Muscle layer of colon (tissue), 2 donors: ENCODE data around the gene RAD51B.
"Not testable (repeated sequence)": the region's sequence is repeated elsewhere in the genome, so short reads cannot be mapped to it uniquely, and the experiment has no call there.

Experiments
- H3K27ac ChIP-seq: one replicate; pipeline ENCODE4 v1.7.0; 2013; ENCODE audit warnings: low read depth, mild to moderate bottlenecking, low read length, moderate library complexity
- H3K27me3 ChIP-seq, 2 donors: one replicate each; pipeline ENCODE4 v1.7.0; 2013; ENCODE audit warnings: low read length in 2 of 2, mild to moderate bottlenecking in 2 of 2; ENCODE audit not compliant: insufficient read depth in 2 of 2, control insufficient read depth in 1 of 2
- H3K36me3 ChIP-seq: one replicate; pipeline ENCODE4 v1.7.0; 2013; ENCODE audit warnings: mild to moderate bottlenecking, low read length; ENCODE audit not compliant: insufficient read depth
- H3K4me1 ChIP-seq: one replicate; pipeline ENCODE4 v1.7.0; 2013; ENCODE audit warnings: mild to moderate bottlenecking, low read length; ENCODE audit not compliant: insufficient read depth
- H3K4me3 ChIP-seq, 2 donors: one replicate each; pipeline ENCODE4 v1.7.0; 2013; ENCODE audit warnings: low read length in 2 of 2, low read depth in 1 of 2, mild to moderate bottlenecking in 1 of 2, moderate library complexity in 1 of 2
- H3K9ac ChIP-seq: one replicate; pipeline ENCODE4 v1.7.0; 2013; ENCODE audit warnings: low read length
- H3K9me3 ChIP-seq: one replicate; pipeline ENCODE4 v1.7.0; 2013; ENCODE audit warnings: mild to moderate bottlenecking, low read length
- donor health status: abdominal sarcoma.
- donor health status: Adenocarcinoma of cecum.

The RAD51B gene

GRCh38 chr14:67957946-67958345 is 138.4 kb downstream of the RAD51B start:
- no peak overlapping the region for H3K27ac ChIP-seq
- no peaks in the 10 kb centered on the region for H3K27me3 ChIP-seq
- H3K4me1 ChIP-seq: peaks cover 13% of the 10 kb centered on the region
- H3K4me3 ChIP-seq: no peak overlapping the region
- H3K9me3 ChIP-seq: no peaks in the 10 kb centered on the region
- H3K9ac ChIP-seq: no peak overlapping the region
- no peaks in the 10 kb centered on the region for H3K36me3 ChIP-seq

GRCh38 chr14:67961676-67962075 is 142.1 kb downstream of the RAD51B start:
- Histone ChIP-seq H3K9me3 (no peaks in the 10 kb centered on the region), H3K4me1 (peaks cover 36% of the 10 kb centered on the region), H3K36me3 (no peaks in the 10 kb centered on the region), H3K27me3 (no peaks in the 10 kb centered on the region), H3K27ac (no peak overlapping the region), H3K9ac (no peak overlapping the region), H3K4me3 (no peak overlapping the region)

DNA sequence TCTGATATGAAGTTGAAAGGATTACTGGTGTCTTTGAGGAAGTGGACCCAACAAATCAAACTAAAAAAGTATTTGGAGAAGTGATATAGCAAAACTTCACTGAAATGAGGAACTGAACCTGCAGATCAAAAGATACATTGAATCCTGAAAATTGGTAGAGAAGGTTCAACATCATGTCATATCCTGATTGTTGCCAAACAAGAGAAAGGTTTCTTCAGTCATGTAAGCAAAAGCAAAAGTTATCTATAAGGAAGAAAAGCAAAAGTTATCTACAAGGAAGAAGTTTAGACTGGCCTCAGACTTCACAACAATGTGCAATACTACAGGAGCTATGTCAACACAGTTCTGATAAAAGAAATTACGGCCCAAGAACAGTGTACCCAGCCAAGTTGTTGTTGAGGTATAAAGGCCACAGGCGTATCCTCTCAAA is 142.7 kb downstream of the RAD51B start:
- no peaks in the 10 kb centered on the region for H3K27me3 ChIP-seq
- H3K36me3 ChIP-seq: no peaks in the 10 kb centered on the region
- no peak overlapping the region for H3K4me3 ChIP-seq
- no peak overlapping the region for H3K9ac ChIP-seq
- H3K9me3 ChIP-seq: no peaks in the 10 kb centered on the region
- no peak overlapping the region for H3K27ac ChIP-seq
- peaks cover 36% of the 10 kb centered on the region for H3K4me1 ChIP-seq

- Histone ChIP-seq H3K36me3 (no peaks in the 10 kb centered on the region), H3K4me1 (peaks cover 29% of the 10 kb centered on the region), H3K27ac (peak overlapping the region; percentile 81), H3K27me3 (no peaks in the 10 kb centered on the region), H3K9me3 (no peaks in the 10 kb centered on the region), H3K9ac (no peak overlapping the region), H3K4me3 (no peak overlapping the region)
These were observed 144.0 kb downstream of the RAD51B start for GRCh38 chr14:67963545-67963944.

DNA sequence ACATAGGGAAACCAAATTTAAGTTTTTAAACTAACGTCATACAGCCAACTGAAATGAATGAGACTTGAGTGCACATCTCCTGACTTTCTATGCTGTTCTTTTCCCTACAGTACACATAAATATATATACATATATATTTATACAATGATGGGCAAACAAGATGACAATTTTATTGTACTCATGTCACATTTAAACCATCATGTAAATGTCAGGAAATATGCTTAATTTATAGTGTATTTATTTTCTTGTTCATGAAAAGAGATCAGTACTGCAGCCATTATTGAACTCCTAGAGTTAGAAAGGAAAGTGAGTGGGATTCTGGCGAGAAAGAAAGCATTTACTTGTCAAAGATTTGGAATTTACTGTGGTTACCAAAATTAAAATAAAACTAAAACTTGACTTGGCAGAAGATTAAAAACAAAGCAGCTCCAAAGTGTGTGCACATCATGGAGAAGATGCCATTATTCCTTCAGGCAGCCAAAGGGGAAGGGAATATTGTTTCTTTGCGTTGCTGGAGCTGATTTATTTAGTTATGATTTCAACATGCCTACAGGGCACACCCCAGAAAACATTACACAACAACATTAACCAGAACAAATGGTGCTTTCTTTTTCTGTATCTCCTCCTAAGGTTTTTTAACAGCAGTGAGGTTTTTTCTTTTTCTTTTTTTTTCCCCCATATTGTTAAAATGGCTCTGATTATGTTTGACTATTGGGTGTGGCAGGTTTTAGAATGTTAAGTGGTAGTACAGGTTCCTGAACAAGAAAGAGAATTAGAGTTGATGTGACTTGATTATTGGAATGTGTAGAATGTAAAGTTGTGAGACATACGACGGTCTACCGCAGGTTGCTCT is 144.6 kb downstream of the RAD51B start:
- H3K4me3 ChIP-seq: peak overlapping the region in 1 of 2 donors; percentile 15
- no peaks in the 10 kb centered on the region for H3K36me3 ChIP-seq
- H3K27me3 ChIP-seq: no peaks in the 10 kb centered on the region
- peaks cover 28% of the 10 kb centered on the region for H3K4me1 ChIP-seq
- H3K27ac ChIP-seq: peak overlapping the region; percentile 81
- H3K9ac ChIP-seq: no peak overlapping the region
- no peaks in the 10 kb centered on the region for H3K9me3 ChIP-seq

DNA sequence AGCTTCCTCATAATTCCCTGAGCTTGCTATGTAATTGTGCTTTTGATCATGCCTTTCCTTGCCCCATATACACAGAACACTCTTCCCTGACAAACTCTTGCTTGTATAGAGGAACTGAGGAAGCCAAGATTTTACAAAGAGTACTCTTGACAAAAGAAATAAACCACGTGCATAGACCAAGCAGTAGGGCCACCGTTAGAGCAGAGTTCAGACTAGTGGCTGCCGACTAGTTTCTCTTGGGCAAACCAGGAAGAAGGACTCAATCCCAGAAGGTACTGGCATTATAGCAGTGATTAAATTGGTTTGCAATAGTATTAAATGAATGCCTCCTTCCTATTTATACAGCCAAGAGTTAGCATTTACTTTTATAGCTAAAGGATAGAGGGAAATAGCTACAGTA is 146.1 kb downstream of the RAD51B start:
- peak overlapping the region; percentile 64 for H3K27ac ChIP-seq
- H3K9me3 ChIP-seq: no peaks in the 10 kb centered on the region
- H3K4me1 ChIP-seq: peaks cover 36% of the 10 kb centered on the region
- no peak overlapping the region for H3K9ac ChIP-seq
- no peak overlapping the region for H3K4me3 ChIP-seq
- H3K27me3 ChIP-seq: no peaks in the 10 kb centered on the region
- H3K36me3 ChIP-seq: no peaks in the 10 kb centered on the region

DNA sequence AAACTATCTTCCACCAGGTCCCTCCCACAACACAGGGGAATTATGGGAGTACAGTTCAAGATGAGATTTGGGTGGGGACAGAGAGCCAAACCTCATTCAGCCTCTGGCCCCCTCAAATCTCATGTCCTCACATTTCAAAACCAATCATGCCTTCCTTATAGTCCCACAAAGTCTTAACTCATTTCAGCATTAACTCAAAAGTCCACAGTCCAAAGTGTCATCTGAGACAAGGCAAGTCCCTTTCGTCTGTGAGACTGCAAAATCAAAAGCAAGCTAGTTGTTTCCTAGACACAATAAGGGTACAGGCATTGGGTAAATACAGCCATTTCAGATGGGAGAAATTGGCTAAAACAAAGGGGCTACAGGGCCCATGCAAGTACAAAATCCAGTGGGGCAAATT is 147.6 kb downstream of the RAD51B start:
- H3K4me1 ChIP-seq: peaks cover 48% of the 10 kb centered on the region
- H3K27ac ChIP-seq: no peak overlapping the region
- no peaks in the 10 kb centered on the region for H3K9me3 ChIP-seq
- no peak overlapping the region for H3K9ac ChIP-seq
- no peaks in the 10 kb centered on the region for H3K36me3 ChIP-seq
- no peak overlapping the region for H3K4me3 ChIP-seq
- no peaks in the 10 kb centered on the region for H3K27me3 ChIP-seq

- not testable (repeated sequence) for H3K9ac ChIP-seq, H3K9me3 ChIP-seq, H3K27me3 ChIP-seq, H3K36me3 ChIP-seq, H3K4me3 ChIP-seq
- peak overlapping the region; percentile 7 for H3K27ac ChIP-seq
- peaks cover 50% of the 10 kb centered on the region for H3K4me1 ChIP-seq
These were observed 148.4 kb downstream of the RAD51B start for GRCh38 chr14:67967970-67968369.

DNA sequence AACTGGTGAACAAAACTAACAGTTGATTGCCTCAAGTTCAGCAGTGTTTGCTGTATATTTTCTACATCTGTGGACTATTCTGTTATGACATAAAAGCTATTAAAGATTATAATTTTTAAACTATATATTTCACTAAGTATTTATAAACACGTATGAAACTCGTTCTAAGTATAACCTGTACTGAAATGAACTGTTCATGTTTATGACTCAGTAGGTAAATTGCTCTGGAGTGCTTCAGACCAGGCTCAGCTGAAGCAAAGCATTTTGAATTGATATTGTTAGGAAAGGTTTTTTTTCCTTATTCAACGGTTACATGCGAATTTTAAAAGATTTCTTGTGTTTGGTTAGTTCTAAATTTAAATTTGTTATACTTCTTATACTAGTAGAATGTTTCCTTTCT is 151.3 kb downstream of the RAD51B start:
- Histone ChIP-seq H3K27ac (peak overlapping the region; percentile 22), H3K4me1 (peaks cover 28% of the 10 kb centered on the region), H3K36me3 (no peaks in the 10 kb centered on the region), H3K27me3 (no peaks in the 10 kb centered on the region), H3K9me3 (no peaks in the 10 kb centered on the region), H3K4me3 (no peak overlapping the region), H3K9ac (no peak overlapping the region)

DNA sequence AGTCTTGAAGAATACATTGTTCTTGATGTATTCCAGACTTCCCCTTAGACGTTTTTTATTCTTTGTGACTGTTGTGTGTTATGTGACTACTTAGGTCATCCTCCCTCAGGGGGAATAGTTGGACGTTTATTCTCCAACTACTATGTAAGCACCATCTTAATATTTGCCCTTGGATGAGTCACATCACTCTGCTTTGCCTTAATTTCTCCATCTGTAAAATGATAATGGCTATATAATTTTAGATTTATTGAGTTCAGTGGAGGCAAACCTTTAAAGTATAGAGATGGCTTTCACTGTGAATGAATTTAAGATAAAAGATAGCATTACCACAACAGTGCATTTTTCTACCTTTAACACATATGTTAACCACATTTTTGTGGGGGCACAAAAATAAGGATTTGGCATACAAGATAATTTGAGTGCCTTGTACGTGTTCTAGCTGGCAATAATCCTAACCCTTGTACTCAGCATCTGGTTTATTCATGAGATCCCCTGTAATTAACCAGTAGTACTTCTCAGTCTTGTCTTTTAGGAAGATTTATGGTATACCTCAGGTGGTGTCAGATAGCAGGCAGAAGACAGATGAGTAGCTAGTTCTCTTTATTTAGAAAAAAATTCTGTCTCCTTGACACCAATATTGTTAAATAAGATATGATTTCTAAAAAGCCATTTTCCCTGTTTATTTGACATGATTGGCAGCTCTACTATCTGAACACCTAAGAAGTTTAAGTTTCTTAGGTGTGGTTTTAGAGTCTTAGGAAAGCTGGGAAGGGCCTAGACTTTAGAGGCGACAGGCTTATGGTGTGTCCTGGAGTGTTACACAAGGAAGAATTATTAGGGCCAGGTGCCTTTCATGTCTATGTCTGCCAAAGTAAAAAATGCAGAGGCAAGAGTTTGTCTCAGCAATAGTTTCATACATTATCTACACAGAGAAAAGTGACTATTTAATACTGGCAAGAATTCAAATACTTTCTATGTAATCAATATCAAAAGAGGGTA is 152.3 kb downstream of the RAD51B start:
- peak overlapping the region; percentile 68 for H3K27ac ChIP-seq
- peaks cover 29% of the 10 kb centered on the region for H3K4me1 ChIP-seq
- no peak overlapping the region for H3K4me3 ChIP-seq
- H3K36me3 ChIP-seq: no peaks in the 10 kb centered on the region
- no peak overlapping the region for H3K9ac ChIP-seq
- H3K9me3 ChIP-seq: no peaks in the 10 kb centered on the region
- H3K27me3 ChIP-seq: no peaks in the 10 kb centered on the region

DNA sequence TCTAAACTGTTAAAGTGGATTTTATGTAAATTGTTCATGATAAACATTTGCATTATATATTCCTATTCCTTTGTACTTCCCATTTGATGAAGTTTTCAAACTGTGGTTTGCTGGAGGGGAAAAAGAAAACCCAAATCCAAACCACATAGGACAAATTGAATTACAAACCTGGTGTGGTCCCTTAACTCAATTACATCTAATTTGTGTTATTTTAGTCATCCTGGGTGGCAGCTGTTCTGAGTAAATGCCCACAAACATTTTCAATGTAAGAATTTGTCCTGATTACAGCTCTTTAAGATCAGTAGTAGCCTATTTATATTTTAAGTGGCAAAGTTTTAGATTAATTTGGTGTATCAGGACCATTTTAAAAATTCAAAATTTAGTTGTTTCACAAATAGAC is 153.9 kb downstream of the RAD51B start:
- Histone ChIP-seq H3K27me3 (no peaks in the 10 kb centered on the region), H3K9me3 (no peaks in the 10 kb centered on the region), H3K9ac (no peak overlapping the region), H3K4me1 (peaks cover 44% of the 10 kb centered on the region), H3K4me3 (no peak overlapping the region), H3K27ac (no peak overlapping the region), H3K36me3 (no peaks in the 10 kb centered on the region)
